Measurements from ENCODE around the gene INTS2.

GRCh38 chr17:61927208-61928100 lies at the start of gene INTS2:
- TF ChIP-seq CTCF (IDR thresholded peaks at IDR 0.05) (peak in 1 of 3 experiments; percentile 4), POLR2A (IDR thresholded peaks at IDR 0.05; ENCODE audit: low read depth) (peak; percentile 63)
